ENCODE results near the gene MGRN1.
"Not testable (repeated sequence)": the region's sequence is repeated elsewhere in the genome, so short reads cannot be mapped to it uniquely, and the experiment has no call there.

MGRN1 gene

GRCh38 chr16:4733747-4734062 is 109.1 kb downstream of the MGRN1 start:
- no peaks in the 10 kb centered on the region for H3K9me3 ChIP-seq (ENCODE audit: insufficient read depth, low read length)
- no peaks in the 10 kb centered on the region for H3K27me3 ChIP-seq (ENCODE audit: insufficient read depth, insufficient read length)
- peak overlapping the region; percentile 96 for H3K9ac ChIP-seq (ENCODE audit: insufficient read length, low read depth)
- H3K36me3 ChIP-seq (ENCODE audit: insufficient read depth, insufficient read length, low read length) = peaks cover 33% of the 10 kb centered on the region
- no peak for TF ChIP-seq YY1 (IDR thresholded peaks at IDR 0.05; ENCODE audit: insufficient read depth, insufficient read length)
- no peak for TF ChIP-seq SUZ12 (IDR thresholded peaks at IDR 0.05; ENCODE audit: extremely low read depth, insufficient read depth, insufficient read length)
- no peak for TF ChIP-seq ZNF274 (IDR thresholded peaks at IDR 0.05; ENCODE audit: low read depth, low read length)
- no peak for DNase-seq (ENCODE audit: low read depth, low spot score)
- peaks cover 6% of the 10 kb centered on the region for H3K4me1 ChIP-seq (ENCODE audit: insufficient read depth, insufficient read length)
- H3K4me3 ChIP-seq (ENCODE audit: insufficient read length, low read depth) = peak overlapping the region; percentile 93

- no peak for TF ChIP-seq ZNF274 (IDR thresholded peaks at IDR 0.05; ENCODE audit: low read depth, low read length)
- no peak for TF ChIP-seq SUZ12 (IDR thresholded peaks at IDR 0.05; ENCODE audit: extremely low read depth, insufficient read depth, insufficient read length)
- no peak for TF ChIP-seq YY1 (IDR thresholded peaks at IDR 0.05; ENCODE audit: insufficient read depth, insufficient read length)
- no peaks in the 10 kb centered on the region for H3K27me3 ChIP-seq (ENCODE audit: insufficient read depth, insufficient read length)
- peak within 1 kb of the TSS; percentile 93 for H3K4me3 ChIP-seq (ENCODE audit: insufficient read length, low read depth)
- DNase-seq (ENCODE audit: low read depth, low spot score) = peak; percentile 94
- H3K9ac ChIP-seq (ENCODE audit: insufficient read length, low read depth) = peak within 1 kb of the TSS; percentile 96
- peaks cover 28% of the 10 kb centered on the region for H3K36me3 ChIP-seq (ENCODE audit: insufficient read depth, insufficient read length, low read length)
- H3K4me1 ChIP-seq (ENCODE audit: insufficient read depth, insufficient read length) = peaks cover 6% of the 10 kb centered on the region
- H3K9me3 ChIP-seq (ENCODE audit: insufficient read depth, low read length) = no peaks in the 10 kb centered on the region
These were observed 109.6 kb downstream of the MGRN1 start, which contains the start of the genes ANKS3 and DNAAF8 for GRCh38 chr16:4734063-4734729. Gene ANKS3, minus strand, starts transcription at chr16:4734271. Its CDS starts 4,122 bp downstream, at chr16:4730149. Gene DNAAF8, plus strand, starts transcription at chr16:4734537. Its CDS starts 1,978 bp downstream, at chr16:4736515.

GRCh38 chr16:4734730-4735535 is 110.3 kb downstream of the MGRN1 start:
- Histone ChIP-seq H3K9ac (ENCODE audit: insufficient read length, low read depth) (peak overlapping the region; percentile 96), H3K4me1 (ENCODE audit: insufficient read depth, insufficient read length) (peaks cover 6% of the 10 kb centered on the region), H3K36me3 (ENCODE audit: insufficient read depth, insufficient read length, low read length) (peaks cover 22% of the 10 kb centered on the region), H3K27me3 (ENCODE audit: insufficient read depth, insufficient read length) (no peaks in the 10 kb centered on the region), H3K4me3 (ENCODE audit: insufficient read length, low read depth) (peak overlapping the region; percentile 93), H3K9me3 (ENCODE audit: insufficient read depth, low read length) (no peaks in the 10 kb centered on the region)
- DNase-seq (ENCODE audit: low read depth, low spot score) = peak; percentile 76
- TF ChIP-seq ZNF274 (IDR thresholded peaks at IDR 0.05; ENCODE audit: low read depth, low read length) = no peak
- TF ChIP-seq SUZ12 (IDR thresholded peaks at IDR 0.05; ENCODE audit: extremely low read depth, insufficient read depth, insufficient read length) = no peak
- TF ChIP-seq YY1 (IDR thresholded peaks at IDR 0.05; ENCODE audit: insufficient read depth, insufficient read length) = no peak

GRCh38 chr16:4736546-4736945 is 111.9 kb downstream of the MGRN1 start:
- H3K4me3 ChIP-seq (ENCODE audit: insufficient read length, low read depth) = no peak overlapping the region
- no peaks in the 10 kb centered on the region for H3K27me3 ChIP-seq (ENCODE audit: insufficient read depth, insufficient read length)
- TF ChIP-seq SUZ12 (IDR thresholded peaks at IDR 0.05; ENCODE audit: extremely low read depth, insufficient read depth, insufficient read length) = no peak
- no peak for TF ChIP-seq YY1 (IDR thresholded peaks at IDR 0.05; ENCODE audit: insufficient read depth, insufficient read length)
- TF ChIP-seq ZNF274 (IDR thresholded peaks at IDR 0.05; ENCODE audit: low read depth, low read length) = no peak
- no peak overlapping the region for H3K9ac ChIP-seq (ENCODE audit: insufficient read length, low read depth)
- no peaks in the 10 kb centered on the region for H3K9me3 ChIP-seq (ENCODE audit: insufficient read depth, low read length)
- peaks cover 8% of the 10 kb centered on the region for H3K36me3 ChIP-seq (ENCODE audit: insufficient read depth, insufficient read length, low read length)
- DNase-seq (ENCODE audit: low read depth, low spot score) = no peak
- peaks cover 8% of the 10 kb centered on the region for H3K4me1 ChIP-seq (ENCODE audit: insufficient read depth, insufficient read length)

- H3K9ac ChIP-seq (ENCODE audit: insufficient read length, low read depth) = no peak overlapping the region
- TF ChIP-seq YY1 (IDR thresholded peaks at IDR 0.05; ENCODE audit: insufficient read depth, insufficient read length) (no peak), ZNF274 (IDR thresholded peaks at IDR 0.05; ENCODE audit: low read depth, low read length) (no peak), SUZ12 (IDR thresholded peaks at IDR 0.05; ENCODE audit: extremely low read depth, insufficient read depth, insufficient read length) (no peak)
- H3K4me1 ChIP-seq (ENCODE audit: insufficient read depth, insufficient read length) = peaks cover 8% of the 10 kb centered on the region
- no peaks in the 10 kb centered on the region for H3K36me3 ChIP-seq (ENCODE audit: insufficient read depth, insufficient read length, low read length)
- H3K9me3 ChIP-seq (ENCODE audit: insufficient read depth, low read length) = no peaks in the 10 kb centered on the region
- DNase-seq (ENCODE audit: low read depth, low spot score) = no peak
- H3K4me3 ChIP-seq (ENCODE audit: insufficient read length, low read depth) = no peak overlapping the region
- no peaks in the 10 kb centered on the region for H3K27me3 ChIP-seq (ENCODE audit: insufficient read depth, insufficient read length)
These were observed 112.9 kb downstream of the MGRN1 start for GRCh38 chr16:4737545-4737944.

- H3K27me3 ChIP-seq (ENCODE audit: insufficient read depth, insufficient read length); H3K4me1 ChIP-seq (ENCODE audit: insufficient read depth, insufficient read length); H3K9me3 ChIP-seq (ENCODE audit: insufficient read depth, low read length); H3K4me3 ChIP-seq (ENCODE audit: insufficient read length, low read depth); H3K9ac ChIP-seq (ENCODE audit: insufficient read length, low read depth); DNase-seq (ENCODE audit: low read depth, low spot score); H3K36me3 ChIP-seq (ENCODE audit: insufficient read depth, insufficient read length, low read length): not testable (repeated sequence)
These were observed 113.7 kb downstream of the MGRN1 start for GRCh38 chr16:4738370-4738769.

Data from NT2/D1 (cell line).